Immature natural killer cell (primary cell): ENCODE data around the gene BCDIN3D. TPM values are rescaled to one million over a fixed set of nuclear protein-coding genes. Genes with fewer than 3 reads are reported as not detected.
A peak's percentile ranks its signal among the peaks of the same experiment; 100 is the strongest.
"Not testable (repeated sequence)": the region's sequence is repeated elsewhere in the genome, so short reads cannot be mapped to it uniquely, and the experiment has no call there.

Experiments
- DNase-seq, 3 donors: peaks; one replicate each; pipeline ENCODE4 v3.0.0; 2022; ENCODE audit warnings: mixed read lengths in 1 of 3
- H3K27ac Mint-ChIP-seq, 6 donors: one replicate each; pipeline ENCODE4 v1.8.0; 2020; ENCODE audit warnings: mixed read lengths in 6 of 6, mild to moderate bottlenecking in 5 of 6, inconsistent platforms in 4 of 6, moderate library complexity in 3 of 6
- H3K27me3 Mint-ChIP-seq, 3 donors: one replicate each; pipeline ENCODE4 v1.8.0; 2020 to 2021; ENCODE audit warnings: low read depth in 3 of 3, mild to moderate bottlenecking in 3 of 3, mixed read lengths in 3 of 3, moderate library complexity in 3 of 3, inconsistent platforms in 1 of 3
- H3K36me3 Mint-ChIP-seq, 3 donors: one replicate each; pipeline ENCODE4 v1.8.0; 2020; ENCODE audit warnings: mixed read lengths in 3 of 3, inconsistent platforms in 2 of 3, mild to moderate bottlenecking in 2 of 3
- H3K4me1 Mint-ChIP-seq, 2 donors: one replicate each; pipeline ENCODE4 v1.8.0; 2020; ENCODE audit warnings: inconsistent platforms in 2 of 2, mild to moderate bottlenecking in 2 of 2, mixed read lengths in 2 of 2, moderate library complexity in 1 of 2
- H3K4me3 Mint-ChIP-seq, 5 donors: one replicate each; pipeline ENCODE4 v1.8.0; 2020; ENCODE audit warnings: mild to moderate bottlenecking in 5 of 5, mixed read lengths in 5 of 5, inconsistent platforms in 3 of 5, moderate library complexity in 3 of 5
- H3K9me3 Mint-ChIP-seq, 6 donors: one replicate each; pipeline ENCODE4 v1.8.0; 2020; ENCODE audit warnings: mild to moderate bottlenecking in 6 of 6, mixed read lengths in 6 of 6, inconsistent platforms in 4 of 6, moderate library complexity in 3 of 6
- polyA plus RNA-seq, 3 donors: library from polyadenylated mRNA; unstranded; fragments of 300-500 nt; fragmentation: Illumina TruSeq; gene quantifications; one replicate each; pipeline ENCODE4 v1.2.3, GENCODE V29; 2021

The BCDIN3D gene
- polyA plus RNA-seq, 3 donors from 2014 or later, result 3.0 to 5.1 (median 4.5) TPM

- H3K4me3 Mint-ChIP-seq, H3K9me3 Mint-ChIP-seq, H3K4me1 Mint-ChIP-seq, H3K27ac Mint-ChIP-seq, DNase-seq, H3K27me3 Mint-ChIP-seq, H3K36me3 Mint-ChIP-seq: not testable (repeated sequence)
Measured at GRCh38 chr12:49855890-49856289, 13.0 kb upstream of the BCDIN3D start.

- Mint-ChIP-seq H3K27me3 (peaks cover 4 to 11% (median 7%) of the 10 kb centered on the region in 3 donors), H3K36me3 (no peaks in the 10 kb centered on the region), H3K27ac (no peak overlapping the region), H3K4me3 (no peak overlapping the region), H3K9me3 (peaks cover 0 to 2% (median 0%) of the 10 kb centered on the region in 6 donors), H3K4me1 (no peaks in the 10 kb centered on the region)
- DNase-seq, result no peak
Measured at GRCh38 chr12:49854976-49855375, 12.1 kb upstream of the BCDIN3D start.

- H3K36me3 Mint-ChIP-seq, result no peaks in the 10 kb centered on the region
- peaks cover 0 to 2% (median 0%) of the 10 kb centered on the region in 6 donors for H3K9me3 Mint-ChIP-seq
- H3K4me3 Mint-ChIP-seq, result no peak overlapping the region
- H3K27ac Mint-ChIP-seq, result no peak overlapping the region
- no peak for DNase-seq
- H3K4me1 Mint-ChIP-seq, result no peaks in the 10 kb centered on the region
- peaks cover 7 to 15% (median 10%) of the 10 kb centered on the region in 3 donors for H3K27me3 Mint-ChIP-seq
Measured at GRCh38 chr12:49853671-49854070, 10.8 kb upstream of the BCDIN3D start.

GRCh38 chr12:49847161-49847560 is 4.3 kb upstream of the BCDIN3D start:
- no peaks in the 10 kb centered on the region for H3K36me3 Mint-ChIP-seq
- H3K27me3 Mint-ChIP-seq, result peaks cover 10 to 14% (median 12%) of the 10 kb centered on the region in 3 donors
- no peak overlapping the region for H3K4me3 Mint-ChIP-seq
- no peak for DNase-seq
- H3K4me1 Mint-ChIP-seq, result peaks cover 20 to 21% of the 10 kb centered on the region in 2 donors
- no peak overlapping the region for H3K27ac Mint-ChIP-seq
- H3K9me3 Mint-ChIP-seq, result no peaks in the 10 kb centered on the region

- H3K4me3 Mint-ChIP-seq, result no peak overlapping the region
- no peak for DNase-seq
- no peak overlapping the region for H3K27ac Mint-ChIP-seq
- no peaks in the 10 kb centered on the region for H3K9me3 Mint-ChIP-seq
- H3K4me1 Mint-ChIP-seq, result peaks cover 30 to 32% of the 10 kb centered on the region in 2 donors
- no peaks in the 10 kb centered on the region for H3K36me3 Mint-ChIP-seq
- peaks cover 10 to 14% (median 10%) of the 10 kb centered on the region in 3 donors for H3K27me3 Mint-ChIP-seq
Measured at GRCh38 chr12:49846032-49846431, 3.1 kb upstream of the BCDIN3D start.

- peak overlapping the region; percentile 24 to 96 (median 33) for H3K4me3 Mint-ChIP-seq
- peaks cover 33 to 36% of the 10 kb centered on the region in 2 donors for H3K4me1 Mint-ChIP-seq
- no peaks in the 10 kb centered on the region for H3K36me3 Mint-ChIP-seq
- H3K9me3 Mint-ChIP-seq, result no peaks in the 10 kb centered on the region
- H3K27ac Mint-ChIP-seq, result no peak overlapping the region
- peaks cover 3 to 11% (median 9%) of the 10 kb centered on the region in 3 donors for H3K27me3 Mint-ChIP-seq
- DNase-seq, result no peak
Measured at GRCh38 chr12:49843876-49844437, 1.1 kb upstream of the BCDIN3D start.

GRCh38 chr12:49843411-49843810 is 505 bp upstream of the BCDIN3D start:
- Mint-ChIP-seq H3K4me3 (peak overlapping the region; percentile 91 to 96 (median 95)), H3K27ac (peak overlapping the region; percentile 89 to 96 (median 92)), H3K36me3 (no peaks in the 10 kb centered on the region)

GRCh38 chr12:49838973-49839633 is 3.8 kb downstream of the BCDIN3D start:
- Mint-ChIP-seq H3K27me3 (peaks cover 3 to 11% (median 5%) of the 10 kb centered on the region in 3 donors), H3K9me3 (no peaks in the 10 kb centered on the region), H3K4me3 (no peak overlapping the region), H3K27ac (peak overlapping the region in 1 of 6 donors; percentile 35), H3K4me1 (peaks cover 29 to 30% of the 10 kb centered on the region in 2 donors), H3K36me3 (no peaks in the 10 kb centered on the region)
- DNase-seq, result peak; percentile 29 to 50 (median 42)

More at GRCh38 chr12:49843411-49843810, 505 bp upstream of the BCDIN3D start:
- Mint-ChIP-seq H3K27me3 (peaks cover 3 to 11% (median 8%) of the 10 kb centered on the region in 3 donors), H3K9me3 (no peaks in the 10 kb centered on the region), H3K4me1 (peaks cover 33 to 36% of the 10 kb centered on the region in 2 donors)
- DNase-seq, result no peak

GRCh38 chr12:49832836-49833421 is 10.0 kb downstream of the BCDIN3D start:
- no peak overlapping the region for H3K27ac Mint-ChIP-seq
- H3K36me3 Mint-ChIP-seq, result no peaks in the 10 kb centered on the region
- no peak for DNase-seq
- H3K9me3 Mint-ChIP-seq, result no peaks in the 10 kb centered on the region
- H3K4me1 Mint-ChIP-seq, result peaks cover 11 to 14% of the 10 kb centered on the region in 2 donors
- H3K27me3 Mint-ChIP-seq, result peaks cover 0 to 7% (median 6%) of the 10 kb centered on the region in 3 donors
- no peak overlapping the region for H3K4me3 Mint-ChIP-seq

GRCh38 chr12:49831717-49832116 is 11.2 kb downstream of the BCDIN3D start:
- DNase-seq, result no peak
- H3K4me3 Mint-ChIP-seq, result no peak overlapping the region
- no peaks in the 10 kb centered on the region for H3K9me3 Mint-ChIP-seq
- H3K36me3 Mint-ChIP-seq, result no peaks in the 10 kb centered on the region
- H3K27ac Mint-ChIP-seq, result no peak overlapping the region
- peaks cover 0 to 7% (median 7%) of the 10 kb centered on the region in 3 donors for H3K27me3 Mint-ChIP-seq
- H3K4me1 Mint-ChIP-seq, result peaks cover 18 to 20% of the 10 kb centered on the region in 2 donors

GRCh38 chr12:49828133-49829091 is 14.5 kb downstream of the BCDIN3D start, which contains the start of gene NCKAP5L:
Gene NCKAP5L, minus strand, starts transcription at chr12:49828413. Its CDS starts 24,369 bp downstream, at chr12:49804044.
- peak; percentile 93 to 95 (median 94) for DNase-seq
- peaks cover 23 to 26% of the 10 kb centered on the region in 2 donors for H3K4me1 Mint-ChIP-seq
- H3K9me3 Mint-ChIP-seq, result no peaks in the 10 kb centered on the region
- peak within 1 kb of the TSS; percentile 95 to 99 (median 96) for H3K4me3 Mint-ChIP-seq
- H3K36me3 Mint-ChIP-seq, result no peaks in the 10 kb centered on the region
- peak within 1 kb of the TSS; percentile 86 to 97 (median 92) for H3K27ac Mint-ChIP-seq
- H3K27me3 Mint-ChIP-seq, result peaks cover 0 to 7% (median 7%) of the 10 kb centered on the region in 3 donors

- no peaks in the 10 kb centered on the region for H3K36me3 Mint-ChIP-seq
- DNase-seq, result peak; percentile 31 to 43 (median 36)
- H3K4me1 Mint-ChIP-seq, result peaks cover 25 to 26% of the 10 kb centered on the region in 2 donors
- no peaks in the 10 kb centered on the region for H3K9me3 Mint-ChIP-seq
- peak overlapping the region; percentile 75 to 99 (median 96) for H3K4me3 Mint-ChIP-seq
- peaks cover 0 to 9% (median 6%) of the 10 kb centered on the region in 3 donors for H3K27me3 Mint-ChIP-seq
- H3K27ac Mint-ChIP-seq, result peak overlapping the region in 5 of 6 donors; percentile 32 to 73 (median 45)
Measured at GRCh38 chr12:49827401-49828099, 15.4 kb downstream of the BCDIN3D start.

GRCh38 chr12:49827051-49827400 is 15.9 kb downstream of the BCDIN3D start:
- H3K9me3 Mint-ChIP-seq, result no peaks in the 10 kb centered on the region
- H3K27ac Mint-ChIP-seq, result peak overlapping the region; percentile 55 to 80 (median 70)
- H3K27me3 Mint-ChIP-seq, result peaks cover 0 to 9% (median 5%) of the 10 kb centered on the region in 3 donors
- peaks cover 25 to 26% of the 10 kb centered on the region in 2 donors for H3K4me1 Mint-ChIP-seq
- peak overlapping the region; percentile 74 to 99 (median 83) for H3K4me3 Mint-ChIP-seq
- no peak for DNase-seq
- H3K36me3 Mint-ChIP-seq, result no peaks in the 10 kb centered on the region
